Measurements from ENCODE around the gene DDX39B.

- TF ChIP-seq CTCF (IDR thresholded peaks at IDR 0.05 in 4 of 5, conservative IDR thresholded peaks at IDR 0.05 in 1 of 5) (no peak), POLR2A (IDR thresholded peaks at IDR 0.05) (no peak)
These were observed 25.9 kb upstream of the DDX39B start for GRCh38 chr6:31567531-31568370.

Data from gastrocnemius medialis (tissue), 4 donors.